ENCODE results near the gene FNIP1.

The FNIP1 gene

GRCh38 chr5:131635684-131636572 lies 160.9 kb downstream of the FNIP1 start:
- TF ChIP-seq CTCF (IDR thresholded peaks at IDR 0.05; ENCODE audit: low read depth, low read length) = no peak
- DNase-seq (ENCODE audit: extremely low read depth, low read depth) = no peak

GRCh38 chr5:131634996-131635683 lies 161.7 kb downstream of the FNIP1 start, which contains the start of gene RAPGEF6:
RAPGEF6 (minus strand) TSS chr5:131635229; CDS start chr5:131635030, 199 bp downstream.
- peak; percentile 100 for DNase-seq (ENCODE audit: extremely low read depth, low read depth)

DNA sequence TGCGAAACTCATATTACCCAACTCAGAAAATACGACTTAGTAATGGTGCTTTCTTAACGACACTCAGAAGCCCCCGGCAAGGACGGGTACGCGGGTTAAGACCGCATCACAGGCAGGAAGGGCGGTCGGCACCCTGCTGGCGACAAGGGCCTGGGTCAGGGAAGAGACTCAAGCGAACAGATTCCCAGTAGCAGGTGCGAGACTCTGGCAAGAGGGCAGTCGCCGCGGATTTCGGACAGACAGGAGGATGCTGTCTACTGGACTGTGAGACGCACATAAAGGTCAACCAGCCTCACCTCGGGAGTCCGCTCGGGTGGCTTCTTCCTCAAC lies 162.2 kb downstream of the FNIP1 start:
- DNase-seq (ENCODE audit: extremely low read depth, low read depth) = no peak
- no peak; the same call in 1 of the 2 replicates for TF ChIP-seq CTCF (IDR thresholded peaks at IDR 0.05; ENCODE audit: low read depth, low read length)

More at GRCh38 chr5:131634996-131635683, 161.7 kb downstream of the FNIP1 start, which contains the start of gene RAPGEF6:
- no peak; the same call in 1 of the 2 replicates for TF ChIP-seq CTCF (IDR thresholded peaks at IDR 0.05; ENCODE audit: low read depth, low read length)

- DNase-seq (ENCODE audit: extremely low read depth, low read depth) = no peak
- TF ChIP-seq CTCF (IDR thresholded peaks at IDR 0.05; ENCODE audit: low read depth, low read length) = no peak
Observed at GRCh38 chr5:131634238-131634637, 162.6 kb downstream of the FNIP1 start.

GRCh38 chr5:131633830-131634229 lies 163.0 kb downstream of the FNIP1 start:
- DNase-seq (ENCODE audit: extremely low read depth, low read depth) = no peak
- TF ChIP-seq CTCF (IDR thresholded peaks at IDR 0.05; ENCODE audit: low read depth, low read length) = no peak

DNA sequence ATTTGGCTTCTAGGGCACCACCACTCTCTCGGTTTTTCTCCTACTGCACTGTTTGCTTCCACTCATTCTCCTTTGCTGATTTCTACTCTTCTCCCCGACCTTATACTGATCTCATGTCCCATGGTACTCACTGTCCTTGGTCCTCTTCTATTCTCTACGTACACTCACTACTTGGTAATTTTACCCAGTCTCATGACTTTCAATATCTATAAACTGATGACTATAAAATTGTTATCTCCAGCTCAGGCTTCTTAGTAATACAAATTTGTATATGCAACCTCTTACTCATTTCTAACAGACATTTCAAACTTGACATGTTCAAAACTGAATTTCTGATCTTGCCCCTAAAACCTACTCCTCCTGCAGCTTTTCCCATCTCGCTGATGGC lies 165.9 kb downstream of the FNIP1 start:
- no peak for DNase-seq (ENCODE audit: extremely low read depth, low read depth)
- no peak for TF ChIP-seq CTCF (IDR thresholded peaks at IDR 0.05; ENCODE audit: low read depth, low read length)
